Spleen (tissue), 7 donors: ENCODE data around the gene FOXP1.

Source experiments
- CTCF ChIP-seq, 11 experiments: fragments of 200-600 bp in 7 of 11; fragments of 450-650 bp in 4 of 11; sonication (generic) in 4 of 11; IDR thresholded peaks in 8 of 11; conservative IDR thresholded peaks in 3 of 11; 1 replicate in 7 of 11; 2 replicates in 4 of 11; pipeline versions ENCODE4 v1.4.0 to v1.8.0; 2016 to 2021; ENCODE audit warnings: antibody characterized with exemption in 11 of 11, inconsistent platforms in 4 of 11, mild to moderate bottlenecking in 1 of 11
- POLR2AphosphoS5 ChIP-seq, 3 donors: sonication (generic); formaldehyde crosslinking; IDR thresholded peaks; one replicate each; pipeline ENCODE4 v1.5.1; 2017; ENCODE audit warnings: antibody characterized with exemption in 3 of 3
- donor health status: DM: no; HTN: no; CAD: no; lungs with moderate emphysema.
- donor health status: DM: no; HTN: no; CAD: no.
- donor health status: DM: no; HTN: no; CAD: no.

GRCh38 chr3:71189480-71189879 lies 394.0 kb downstream of the FOXP1 start:
- no peak for TF ChIP-seq CTCF (IDR thresholded peaks at IDR 0.05 in 8 of 11, conservative IDR thresholded peaks at IDR 0.05 in 3 of 11)
- TF ChIP-seq POLR2AphosphoS5 (IDR thresholded peaks at IDR 0.05) = no peak
